ENCODE measurements around the gene CERS1.

CERS1 gene

DNA sequence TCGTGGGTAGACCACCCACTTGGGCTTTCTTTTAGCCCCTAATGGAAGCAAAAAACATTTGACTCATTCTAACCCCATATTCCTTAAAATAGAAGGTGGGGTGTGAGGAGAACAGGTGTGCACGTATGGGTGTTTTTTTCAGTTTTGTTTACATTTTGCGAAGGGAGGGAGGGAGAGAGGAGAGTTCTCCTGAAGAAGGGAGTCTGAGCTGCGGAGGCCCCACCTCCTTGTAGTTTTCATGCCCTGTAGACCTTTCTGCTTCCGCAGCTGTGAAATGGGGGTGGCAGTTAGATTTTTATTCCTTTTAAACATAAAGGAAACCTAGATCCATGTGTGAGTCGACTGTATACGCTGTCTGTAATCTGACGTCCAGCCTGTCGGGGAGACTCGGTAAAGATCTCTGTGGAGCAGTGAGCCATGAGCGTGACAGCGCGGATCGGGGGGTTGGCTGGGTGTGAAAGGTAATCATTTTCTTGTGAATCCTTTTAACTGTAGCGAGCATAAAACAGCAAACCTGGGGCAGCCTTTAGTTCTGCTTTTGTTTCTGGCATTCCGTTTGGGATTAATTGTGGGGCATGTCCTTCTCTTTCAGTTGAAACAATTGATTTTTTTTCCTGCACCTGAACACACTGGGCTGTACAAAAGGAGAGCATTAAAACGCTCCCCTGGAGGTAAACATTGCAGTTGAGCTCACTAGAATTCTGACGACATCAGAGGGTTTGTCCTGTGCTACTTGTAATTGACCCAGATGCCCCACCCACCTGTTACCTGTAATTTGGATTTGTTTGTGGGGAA lies 61.9 kb downstream of the CERS1 start:
- Histone ChIP-seq H3K36me3 (ENCODE audit: control insufficient read depth in 2 of 2, insufficient read depth in 1 of 2, low read length in 2 of 2) (peaks cover 7 to 55% of the 10 kb centered on the region in 2 experiments; a peak in 2 of 3 replicates), H3K9me3 (ENCODE audit: control insufficient read depth, insufficient read depth, low read depth, low read length) (no peaks in the 10 kb centered on the region), H3K4me3 (ENCODE audit: low read depth, low read length) (peak overlapping the region; percentile 87), H3K4me1 (ENCODE audit: control insufficient read depth, insufficient read depth, low read length) (no peaks in the 10 kb centered on the region), H3K27ac (ENCODE audit: extremely low read depth, low read depth, low read length) (no peak overlapping the region)
- ChIA-PET CTCF (interaction anchor here (1.1 to 7.7 kb wide), 3 partner anchors 10 to 246 kb away, joined by 3 to 69 read pairs (median 4); partner anchors contain the start of gene REX1BD), POLR2A (interaction anchor here (0.6 to 1.4 kb wide), 3 partner anchors 10 to 283 kb away, joined by 3 to 4 read pairs (median 3); partner anchors contain the start of genes COPE and DDX49)
- TF ChIP-seq SCRT1 (tag by site-specific recombination; IDR thresholded peaks at IDR 0.05; ENCODE audit: borderline replicate concordance) (peak; percentile 41; the same call in 1 of the 2 replicates), ZNF544 (tag by site-specific recombination; IDR thresholded peaks at IDR 0.05) (no peak), ZNF560 (tag by site-specific recombination; IDR thresholded peaks at IDR 0.05; ENCODE audit: borderline replicate concordance) (no peak), WT1 (tag by site-specific recombination; IDR thresholded peaks at IDR 0.05) (0 out of 2 replicates have a peak, but pooled peaks have one; percentile 13), ZBTB17 (tag by site-specific recombination; IDR thresholded peaks at IDR 0.05) (peak; percentile 45), MYNN (tag by site-specific recombination; IDR thresholded peaks at IDR 0.05; ENCODE audit: borderline replicate concordance) (no peak), ZNF2 (tag by site-specific recombination; IDR thresholded peaks at IDR 0.05) (no peak), ZNF792 (tag by site-specific recombination; IDR thresholded peaks at IDR 0.05) (0 out of 2 replicates have a peak, but pooled peaks have one; percentile 17), ZNF211 (tag by site-specific recombination; IDR thresholded peaks at IDR 0.05; ENCODE audit: low read depth) (no peak), ZFHX2 (tag by site-specific recombination; conservative IDR thresholded peaks at IDR 0.05) (0 out of 2 replicates have a peak, but pooled peaks have one; percentile 12), GLIS1 (tag by site-specific recombination; IDR thresholded peaks at IDR 0.05) (peak; percentile 79), KLF1 (tag by site-specific recombination; IDR thresholded peaks at IDR 0.05) (peak; percentile 64), SCRT2 (tag by site-specific recombination; IDR thresholded peaks at IDR 0.05) (peak; percentile 97)
- TF ChIP-seq, protein P1, sequence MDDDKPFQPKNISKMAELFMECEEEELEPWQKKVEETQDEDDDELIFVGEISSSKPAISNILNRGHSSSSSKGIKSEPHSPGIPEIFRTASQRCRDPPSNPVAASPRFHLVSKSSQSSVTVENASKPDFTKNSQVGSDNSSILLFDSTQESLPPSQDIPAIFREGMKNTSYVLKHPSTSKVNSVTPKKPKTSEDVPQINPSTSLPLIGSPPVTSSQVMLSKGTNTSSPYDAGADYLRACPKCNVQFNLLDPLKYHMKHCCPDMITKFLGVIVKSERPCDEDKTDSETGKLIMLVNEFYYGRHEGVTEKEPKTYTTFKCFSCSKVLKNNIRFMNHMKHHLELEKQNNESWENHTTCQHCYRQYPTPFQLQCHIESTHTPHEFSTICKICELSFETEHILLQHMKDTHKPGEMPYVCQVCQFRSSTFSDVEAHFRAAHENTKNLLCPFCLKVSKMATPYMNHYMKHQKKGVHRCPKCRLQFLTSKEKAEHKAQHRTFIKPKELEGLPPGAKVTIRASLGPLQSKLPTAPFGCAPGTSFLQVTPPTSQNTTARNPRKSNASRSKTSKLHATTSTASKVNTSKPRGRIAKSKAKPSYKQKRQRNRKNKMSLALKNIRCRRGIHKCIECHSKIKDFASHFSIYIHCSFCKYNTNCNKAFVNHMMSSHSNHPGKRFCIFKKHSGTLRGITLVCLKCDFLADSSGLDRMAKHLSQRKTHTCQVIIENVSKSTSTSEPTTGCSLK (tag by site-specific recombination; IDR thresholded peaks at IDR 0.05) = no peak
- TF ChIP-seq, protein P2, sequence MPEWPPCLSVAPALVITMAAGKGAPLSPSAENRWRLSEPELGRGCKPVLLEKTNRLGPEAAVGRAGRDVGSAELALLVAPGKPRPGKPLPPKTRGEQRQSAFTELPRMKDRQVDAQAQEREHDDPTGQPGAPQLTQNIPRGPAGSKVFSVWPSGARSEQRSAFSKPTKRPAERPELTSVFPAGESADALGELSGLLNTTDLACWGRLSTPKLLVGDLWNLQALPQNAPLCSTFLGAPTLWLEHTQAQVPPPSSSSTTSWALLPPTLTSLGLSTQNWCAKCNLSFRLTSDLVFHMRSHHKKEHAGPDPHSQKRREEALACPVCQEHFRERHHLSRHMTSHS (tag by site-specific recombination; IDR thresholded peaks at IDR 0.05) = no peak

DNA sequence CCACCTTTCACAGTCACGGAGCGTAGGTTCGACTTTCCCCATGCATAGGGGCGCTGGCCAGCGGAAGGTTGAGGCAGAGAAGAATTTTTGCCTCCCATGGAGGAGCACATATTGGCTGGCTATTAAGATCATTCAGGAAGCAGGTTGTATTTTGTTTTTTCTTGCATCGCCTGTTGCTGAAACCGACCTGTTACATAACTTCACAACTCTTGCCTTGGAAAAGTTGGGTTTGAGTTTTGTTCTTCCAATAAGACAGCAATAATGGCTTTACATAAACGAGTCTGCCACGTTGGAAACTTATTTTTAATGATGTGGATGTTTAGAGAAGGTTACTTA lies 62.8 kb downstream of the CERS1 start:
- peak overlapping the region; percentile 93; the same call in 1 of the 2 replicates for H3K27ac ChIP-seq (ENCODE audit: extremely low read depth, low read depth, low read length)
- POLR2A ChIA-PET = interaction anchor here (0.8 to 3.5 kb wide), 6 partner anchors 9 to 311 kb away, joined by 3 to 23 read pairs (median 4); partner anchors contain the start of genes CRLF1, ELL and UBA52

More for the DNA sequence above, 62.8 kb downstream of the CERS1 start:
- H3K36me3 ChIP-seq (ENCODE audit: control insufficient read depth in 2 of 2, insufficient read depth in 1 of 2, low read length in 2 of 2) = peaks cover 4 to 47% of the 10 kb centered on the region in 2 experiments; a peak in 2 of 3 replicates
- H3K9me3 ChIP-seq (ENCODE audit: control insufficient read depth, insufficient read depth, low read depth, low read length) = no peaks in the 10 kb centered on the region
- H3K4me3 ChIP-seq (ENCODE audit: low read depth, low read length) = peak overlapping the region; percentile 87
- CTCF ChIA-PET = interaction anchor here (0.7 to 7.7 kb wide), 4 partner anchors 12 to 245 kb away, joined by 3 to 69 read pairs (median 4); partner anchors contain the start of gene REX1BD
- no peaks in the 10 kb centered on the region for H3K4me1 ChIP-seq (ENCODE audit: control insufficient read depth, insufficient read depth, low read length)
- TF ChIP-seq ZNF600 (tag by site-specific recombination; IDR thresholded peaks at IDR 0.05) (no peak), ZNF530 (tag by site-specific recombination; IDR thresholded peaks at IDR 0.05; ENCODE audit: low read depth) (no peak), SCRT1 (tag by site-specific recombination; IDR thresholded peaks at IDR 0.05; ENCODE audit: borderline replicate concordance) (peak; percentile 84), GLI2 (tag by site-specific recombination; IDR thresholded peaks at IDR 0.05; ENCODE audit: borderline replicate concordance, low read depth) (no peak), ZNF157 (tag by site-specific recombination; IDR thresholded peaks at IDR 0.05) (no peak), SCRT2 (tag by site-specific recombination; IDR thresholded peaks at IDR 0.05) (peak; percentile 96), ZNF266 (tag by site-specific recombination; IDR thresholded peaks at IDR 0.05; ENCODE audit: low read depth) (no peak)
- TF ChIP-seq, protein P3, sequence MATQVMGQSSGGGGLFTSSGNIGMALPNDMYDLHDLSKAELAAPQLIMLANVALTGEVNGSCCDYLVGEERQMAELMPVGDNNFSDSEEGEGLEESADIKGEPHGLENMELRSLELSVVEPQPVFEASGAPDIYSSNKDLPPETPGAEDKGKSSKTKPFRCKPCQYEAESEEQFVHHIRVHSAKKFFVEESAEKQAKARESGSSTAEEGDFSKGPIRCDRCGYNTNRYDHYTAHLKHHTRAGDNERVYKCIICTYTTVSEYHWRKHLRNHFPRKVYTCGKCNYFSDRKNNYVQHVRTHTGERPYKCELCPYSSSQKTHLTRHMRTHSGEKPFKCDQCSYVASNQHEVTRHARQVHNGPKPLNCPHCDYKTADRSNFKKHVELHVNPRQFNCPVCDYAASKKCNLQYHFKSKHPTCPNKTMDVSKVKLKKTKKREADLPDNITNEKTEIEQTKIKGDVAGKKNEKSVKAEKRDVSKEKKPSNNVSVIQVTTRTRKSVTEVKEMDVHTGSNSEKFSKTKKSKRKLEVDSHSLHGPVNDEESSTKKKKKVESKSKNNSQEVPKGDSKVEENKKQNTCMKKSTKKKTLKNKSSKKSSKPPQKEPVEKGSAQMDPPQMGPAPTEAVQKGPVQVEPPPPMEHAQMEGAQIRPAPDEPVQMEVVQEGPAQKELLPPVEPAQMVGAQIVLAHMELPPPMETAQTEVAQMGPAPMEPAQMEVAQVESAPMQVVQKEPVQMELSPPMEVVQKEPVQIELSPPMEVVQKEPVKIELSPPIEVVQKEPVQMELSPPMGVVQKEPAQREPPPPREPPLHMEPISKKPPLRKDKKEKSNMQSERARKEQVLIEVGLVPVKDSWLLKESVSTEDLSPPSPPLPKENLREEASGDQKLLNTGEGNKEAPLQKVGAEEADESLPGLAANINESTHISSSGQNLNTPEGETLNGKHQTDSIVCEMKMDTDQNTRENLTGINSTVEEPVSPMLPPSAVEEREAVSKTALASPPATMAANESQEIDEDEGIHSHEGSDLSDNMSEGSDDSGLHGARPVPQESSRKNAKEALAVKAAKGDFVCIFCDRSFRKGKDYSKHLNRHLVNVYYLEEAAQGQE (tag by site-specific recombination; IDR thresholded peaks at IDR 0.05) = peak; percentile 56
- TF ChIP-seq, protein P4, sequence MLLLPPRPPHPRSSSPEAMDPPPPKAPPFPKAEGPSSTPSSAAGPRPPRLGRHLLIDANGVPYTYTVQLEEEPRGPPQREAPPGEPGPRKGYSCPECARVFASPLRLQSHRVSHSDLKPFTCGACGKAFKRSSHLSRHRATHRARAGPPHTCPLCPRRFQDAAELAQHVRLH (tag by site-specific recombination; IDR thresholded peaks at IDR 0.05) = no peak

All from HEK293 (cell line).